ENCODE results near the gene STARD6.
"Not testable (repeated sequence)": the region's sequence is repeated elsewhere in the genome, so short reads cannot be mapped to it uniquely, and the experiment has no call there.

Gene STARD6

GRCh38 chr18:54357660-54358494, at the start of gene STARD6, which contains the start of gene C18orf54:
STARD6 (minus strand) TSS chr18:54357858; CDS start chr18:54354573, 3,285 bp downstream.
C18orf54 (plus strand) TSS chr18:54357906; CDS start chr18:54360573, 2,667 bp downstream.
- DNase-seq (ENCODE audit: low read depth in 2 of 2) = peak; percentile 72 to 78

GRCh38 chr18:54405290-54405689, 47.6 kb upstream of the STARD6 start:
- DNase-seq (ENCODE audit: low read depth in 2 of 2) = no peak

GRCh38 chr18:54396760-54397159, 39.1 kb upstream of the STARD6 start:
- DNase-seq (ENCODE audit: low read depth in 2 of 2) = no peak

GRCh38 chr18:54393648-54394294, 36.1 kb upstream of the STARD6 start:
- DNase-seq (ENCODE audit: low read depth in 2 of 2) = no peak

- DNase-seq (ENCODE audit: low read depth in 2 of 2) = no peak
Measured at GRCh38 chr18:54392543-54393023, 34.9 kb upstream of the STARD6 start.

- DNase-seq (ENCODE audit: low read depth in 2 of 2) = no peak
Measured at GRCh38 chr18:54390838-54391237, 33.2 kb upstream of the STARD6 start.

GRCh38 chr18:54389143-54389505, 31.5 kb upstream of the STARD6 start:
- DNase-seq (ENCODE audit: low read depth in 2 of 2) = no peak

GRCh38 chr18:54388203-54389142, 30.8 kb upstream of the STARD6 start:
- no peak for DNase-seq (ENCODE audit: low read depth in 2 of 2)

- no peak for DNase-seq (ENCODE audit: low read depth in 2 of 2)
Measured at GRCh38 chr18:54387631-54388030, 30.0 kb upstream of the STARD6 start.

GRCh38 chr18:54386800-54387495, 29.3 kb upstream of the STARD6 start:
- DNase-seq (ENCODE audit: low read depth in 2 of 2) = not testable (repeated sequence)

- no peak for DNase-seq (ENCODE audit: low read depth in 2 of 2)
Measured at GRCh38 chr18:54386043-54386442, 28.4 kb upstream of the STARD6 start.

GRCh38 chr18:54382733-54383252, 25.1 kb upstream of the STARD6 start:
- no peak for DNase-seq (ENCODE audit: low read depth in 2 of 2)

- DNase-seq (ENCODE audit: low read depth in 2 of 2) = no peak
Measured at GRCh38 chr18:54382076-54382475, 24.4 kb upstream of the STARD6 start.

GRCh38 chr18:54381640-54382039, 24.0 kb upstream of the STARD6 start:
- no peak for DNase-seq (ENCODE audit: low read depth in 2 of 2)

- no peak for DNase-seq (ENCODE audit: low read depth in 2 of 2)
Measured at GRCh38 chr18:54378057-54378456, 20.4 kb upstream of the STARD6 start.

GRCh38 chr18:54360406-54360805, 2.7 kb upstream of the STARD6 start:
- DNase-seq (ENCODE audit: low read depth in 2 of 2) = no peak

GRCh38 chr18:54359233-54359632, 1.6 kb upstream of the STARD6 start:
- DNase-seq (ENCODE audit: low read depth in 2 of 2) = no peak

- DNase-seq (ENCODE audit: low read depth in 2 of 2) = no peak
Measured at GRCh38 chr18:54358495-54359040, 910 bp upstream of the STARD6 start.

GRCh38 chr18:54357082-54357659, 487 bp downstream of the STARD6 start:
- DNase-seq (ENCODE audit: low read depth in 2 of 2) = no peak

GRCh38 chr18:54351186-54351585, 6.5 kb downstream of the STARD6 start:
- DNase-seq (ENCODE audit: low read depth in 2 of 2) = no peak

All from stimulated activated CD4-positive, alpha-beta T cell treated with anti-CD3 and anti-CD28 coated beads, Interleukin-1b, Interleukin-23, amount 100 ng/mL, for 1 hour (primary cell).